HG03558 (cell line): ENCODE data around the gene GRID1.
"Not testable (repeated sequence)": the region's sequence is repeated elsewhere in the genome, so short reads cannot be mapped to it uniquely, and the experiment has no call there.

ENCODE experiments used
- ATAC-seq: cut with Tn5 transposase; IDR thresholded peaks from one replicate; pipeline ENCODE4 v1.9.1; 2021; ENCODE audit warnings: moderate number of reproducible peaks; ENCODE audit not compliant: unreplicated experiment; ENCODE audit errors: extremely low read depth

GRID1 gene

GRCh38 chr10:86242761-86243160 lies 123.8 kb downstream of the GRID1 start:
- no peak for ATAC-seq

- ATAC-seq, result not testable (repeated sequence)
Observed at GRCh38 chr10:86238089-86238488, 128.5 kb downstream of the GRID1 start.

GRCh38 chr10:86234541-86235270 lies 131.9 kb downstream of the GRID1 start:
- ATAC-seq, result no peak

GRCh38 chr10:86234107-86234506 lies 132.5 kb downstream of the GRID1 start:
- ATAC-seq, result no peak

GRCh38 chr10:86233131-86233530 lies 133.5 kb downstream of the GRID1 start:
- no peak for ATAC-seq

GRCh38 chr10:86232644-86233043 lies 134.0 kb downstream of the GRID1 start:
- ATAC-seq, result no peak

- ATAC-seq, result no peak
Observed at GRCh38 chr10:86231796-86232560, 134.6 kb downstream of the GRID1 start.

- no peak for ATAC-seq
Observed at GRCh38 chr10:86230557-86231180, 135.9 kb downstream of the GRID1 start.

GRCh38 chr10:86229811-86230556 lies 136.6 kb downstream of the GRID1 start:
- no peak for ATAC-seq

GRCh38 chr10:86229376-86229775 lies 137.2 kb downstream of the GRID1 start:
- ATAC-seq, result no peak

GRCh38 chr10:86227501-86228258 lies 138.9 kb downstream of the GRID1 start:
- no peak for ATAC-seq

- no peak for ATAC-seq
Observed at GRCh38 chr10:86226781-86227201, 139.8 kb downstream of the GRID1 start.

- ATAC-seq, result no peak
Observed at GRCh38 chr10:86226016-86226415, 140.6 kb downstream of the GRID1 start.

- ATAC-seq, result no peak
Observed at GRCh38 chr10:86225103-86225782, 141.4 kb downstream of the GRID1 start.

GRCh38 chr10:86224354-86225102 lies 142.1 kb downstream of the GRID1 start:
- ATAC-seq, result no peak

GRCh38 chr10:86223256-86223655 lies 143.3 kb downstream of the GRID1 start:
- ATAC-seq, result no peak

- no peak for ATAC-seq
Observed at GRCh38 chr10:86222687-86223086, 143.9 kb downstream of the GRID1 start.

- no peak for ATAC-seq
Observed at GRCh38 chr10:86222336-86222650, 144.3 kb downstream of the GRID1 start.
